ENCODE measurements around the gene ASIC4.

Gene ASIC4

GRCh38 chr2:219523031-219523671 lies 8.9 kb downstream of the ASIC4 start:
- H3K23ac ChIP-seq (ENCODE audit: low read depth, low read length, poor library complexity), result peak overlapping the region; percentile 58
- H3K79me1 ChIP-seq (ENCODE audit: low read depth, low read length), result no peaks in the 10 kb centered on the region
- peak overlapping the region; percentile 75 for H3K9ac ChIP-seq (ENCODE audit: low read depth, low read length, poor library complexity)
- no peak overlapping the region for H4K91ac ChIP-seq (ENCODE audit: low read depth, low read length, poor library complexity)
- H2BK120ac ChIP-seq (ENCODE audit: low read depth, low read length), result peak overlapping the region; percentile 27
- H2AK5ac ChIP-seq (ENCODE audit: low read depth, low read length), result peak overlapping the region; percentile 56
- H2BK15ac ChIP-seq (ENCODE audit: low read length), result peak overlapping the region; percentile 56
- H3K27ac ChIP-seq (replicated peaks; ENCODE audit: low read length), result no peak overlapping the region
- no peak for DNase-seq (ENCODE audit: low spot score)
- no peak overlapping the region for H2BK5ac ChIP-seq (ENCODE audit: low read length)
- H3K14ac ChIP-seq (ENCODE audit: low read length), result no peak overlapping the region
- WGBS, 2 donors (ENCODE audit: extremely low coverage in 2 of 2, insufficient read length in 2 of 2, insufficient replicate concordance in 1 of 2), result no CpG with 5 or more reads among the region's 24 CpGs
- peak overlapping the region; percentile 82 for H2AFZ ChIP-seq (ENCODE audit: low read length)
- no peak overlapping the region for H2BK12ac ChIP-seq (ENCODE audit: low read length)
- H3K27me3 ChIP-seq (ENCODE audit: control insufficient read depth in 3 of 3, insufficient read depth in 3 of 3, low read depth in 1 of 3, low read length in 3 of 3), result peaks cover 4 to 70% (median 36%) of the 10 kb centered on the region in 3 experiments
- no peak overlapping the region for H3K4me3 ChIP-seq (ENCODE audit: low read length in 2 of 2)
- no peaks in the 10 kb centered on the region for H3K9me3 ChIP-seq (replicated peaks in 1 of 2; ENCODE audit: control insufficient read depth in 2 of 2, insufficient read depth in 1 of 2, low read depth in 1 of 2, low read length in 2 of 2)
- H3K4me1 ChIP-seq (ENCODE audit: control insufficient read depth in 2 of 2, insufficient read depth in 1 of 2, low read depth in 1 of 2, low read length in 2 of 2), result peaks cover 40 to 42% of the 10 kb centered on the region in 2 donors
- no peak overlapping the region for H4K8ac ChIP-seq (ENCODE audit: low read depth, low read length)
- H3K18ac ChIP-seq (ENCODE audit: low read length), result peak overlapping the region; percentile 94
- no peaks in the 10 kb centered on the region for H3K36me3 ChIP-seq (replicated peaks in 1 of 2; ENCODE audit: control insufficient read depth in 2 of 2, insufficient read depth in 2 of 2, low read length in 2 of 2)
- H3K4ac ChIP-seq (ENCODE audit: low read length), result no peak overlapping the region
- peak overlapping the region; percentile 58 for H3K4me2 ChIP-seq (ENCODE audit: insufficient read depth, low read length, poor library complexity, severe bottlenecking)

DNA sequence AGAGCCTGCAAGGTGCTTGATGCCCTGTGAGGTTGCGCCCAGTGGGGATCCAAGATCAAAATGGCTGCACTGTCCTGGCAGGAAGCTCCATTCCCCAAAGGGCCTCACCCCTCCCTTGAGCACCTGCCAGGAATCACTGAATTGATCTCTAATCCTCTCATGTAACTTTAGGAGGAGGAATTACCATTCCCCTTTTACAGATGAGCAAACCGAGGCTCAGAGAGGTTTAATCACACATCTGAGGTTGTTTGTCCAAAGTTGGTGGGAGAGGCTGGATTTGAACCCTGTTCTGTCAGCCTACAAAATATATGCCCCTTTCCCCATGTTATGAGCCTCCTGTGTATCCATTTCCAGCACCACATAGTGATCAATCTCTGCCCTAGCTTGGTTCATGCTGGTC lies 10.5 kb downstream of the ASIC4 start:
- H3K4me1 ChIP-seq (ENCODE audit: control insufficient read depth in 2 of 2, insufficient read depth in 1 of 2, low read depth in 1 of 2, low read length in 2 of 2), result peaks cover 43 to 45% of the 10 kb centered on the region in 2 donors
- no peaks in the 10 kb centered on the region for H3K36me3 ChIP-seq (replicated peaks in 1 of 2; ENCODE audit: control insufficient read depth in 2 of 2, insufficient read depth in 2 of 2, low read length in 2 of 2)
- H2BK120ac ChIP-seq (ENCODE audit: low read depth, low read length), result no peak overlapping the region
- no peak overlapping the region for H2BK5ac ChIP-seq (ENCODE audit: low read length)
- H3K14ac ChIP-seq (ENCODE audit: low read length), result no peak overlapping the region
- no peak for DNase-seq (ENCODE audit: low spot score)
- no peak overlapping the region for H2AFZ ChIP-seq (ENCODE audit: low read length)
- H2AK5ac ChIP-seq (ENCODE audit: low read depth, low read length), result peak overlapping the region; percentile 51
- no peak overlapping the region for H4K91ac ChIP-seq (ENCODE audit: low read depth, low read length, poor library complexity)
- H2BK15ac ChIP-seq (ENCODE audit: low read length), result no peak overlapping the region
- H3K23ac ChIP-seq (ENCODE audit: low read depth, low read length, poor library complexity), result no peak overlapping the region
- H3K18ac ChIP-seq (ENCODE audit: low read length), result no peak overlapping the region
- no peaks in the 10 kb centered on the region for H3K9me3 ChIP-seq (replicated peaks in 1 of 2; ENCODE audit: control insufficient read depth in 2 of 2, insufficient read depth in 1 of 2, low read depth in 1 of 2, low read length in 2 of 2)
- H3K27ac ChIP-seq (replicated peaks; ENCODE audit: low read length), result no peak overlapping the region
- H3K4me3 ChIP-seq (ENCODE audit: low read length in 2 of 2), result no peak overlapping the region
- H3K4me2 ChIP-seq (ENCODE audit: insufficient read depth, low read length, poor library complexity, severe bottlenecking), result no peak overlapping the region
- H3K27me3 ChIP-seq (ENCODE audit: control insufficient read depth in 3 of 3, insufficient read depth in 3 of 3, low read depth in 1 of 3, low read length in 3 of 3), result peaks cover 4 to 72% (median 47%) of the 10 kb centered on the region in 3 experiments
- no CpG with 5 or more reads among the region's 2 CpGs for WGBS, 2 donors (ENCODE audit: extremely low coverage in 2 of 2, insufficient read length in 2 of 2, insufficient replicate concordance in 1 of 2)
- no peaks in the 10 kb centered on the region for H3K79me1 ChIP-seq (ENCODE audit: low read depth, low read length)
- no peak overlapping the region for H4K8ac ChIP-seq (ENCODE audit: low read depth, low read length)
- H3K9ac ChIP-seq (ENCODE audit: low read depth, low read length, poor library complexity), result no peak overlapping the region
- no peak overlapping the region for H2BK12ac ChIP-seq (ENCODE audit: low read length)
- no peak overlapping the region for H3K4ac ChIP-seq (ENCODE audit: low read length)

GRCh38 chr2:219525533-219526232 lies 11.4 kb downstream of the ASIC4 start:
- H3K27ac ChIP-seq (replicated peaks; ENCODE audit: low read length), result peak overlapping the region; percentile 17
- no peaks in the 10 kb centered on the region for H3K79me1 ChIP-seq (ENCODE audit: low read depth, low read length)
- no peak overlapping the region for H2AK5ac ChIP-seq (ENCODE audit: low read depth, low read length)
- H2BK12ac ChIP-seq (ENCODE audit: low read length), result no peak overlapping the region
- WGBS, 2 donors (ENCODE audit: extremely low coverage in 2 of 2, insufficient read length in 2 of 2, insufficient replicate concordance in 1 of 2), result no CpG with 5 or more reads among the region's 9 CpGs
- H2BK15ac ChIP-seq (ENCODE audit: low read length), result peak overlapping the region; percentile 23
- peak overlapping the region; percentile 52 for H2AFZ ChIP-seq (ENCODE audit: low read length)
- no peak overlapping the region for H3K4ac ChIP-seq (ENCODE audit: low read length)
- H3K4me2 ChIP-seq (ENCODE audit: insufficient read depth, low read length, poor library complexity, severe bottlenecking), result peak overlapping the region; percentile 31
- no peak overlapping the region for H3K4me3 ChIP-seq (ENCODE audit: low read length in 2 of 2)
- no peak overlapping the region for H4K8ac ChIP-seq (ENCODE audit: low read depth, low read length)
- no peak overlapping the region for H3K18ac ChIP-seq (ENCODE audit: low read length)
- no peak overlapping the region for H2BK5ac ChIP-seq (ENCODE audit: low read length)
- H3K27me3 ChIP-seq (ENCODE audit: control insufficient read depth in 3 of 3, insufficient read depth in 3 of 3, low read depth in 1 of 3, low read length in 3 of 3), result peaks cover 4 to 69% (median 48%) of the 10 kb centered on the region in 3 experiments
- no peak overlapping the region for H3K23ac ChIP-seq (ENCODE audit: low read depth, low read length, poor library complexity)
- peaks cover 42 to 49% of the 10 kb centered on the region in 2 donors for H3K4me1 ChIP-seq (ENCODE audit: control insufficient read depth in 2 of 2, insufficient read depth in 1 of 2, low read depth in 1 of 2, low read length in 2 of 2)
- DNase-seq (ENCODE audit: low spot score), result no peak
- no peaks in the 10 kb centered on the region for H3K9me3 ChIP-seq (replicated peaks in 1 of 2; ENCODE audit: control insufficient read depth in 2 of 2, insufficient read depth in 1 of 2, low read depth in 1 of 2, low read length in 2 of 2)
- no peak overlapping the region for H4K91ac ChIP-seq (ENCODE audit: low read depth, low read length, poor library complexity)
- H3K36me3 ChIP-seq (replicated peaks in 1 of 2; ENCODE audit: control insufficient read depth in 2 of 2, insufficient read depth in 2 of 2, low read length in 2 of 2), result no peaks in the 10 kb centered on the region
- no peak overlapping the region for H3K14ac ChIP-seq (ENCODE audit: low read length)
- H2BK120ac ChIP-seq (ENCODE audit: low read depth, low read length), result no peak overlapping the region
- no peak overlapping the region for H3K9ac ChIP-seq (ENCODE audit: low read depth, low read length, poor library complexity)

- H3K27ac ChIP-seq (replicated peaks; ENCODE audit: low read length), result peak overlapping the region; percentile 17
These were observed 12.2 kb downstream of the ASIC4 start for GRCh38 chr2:219526320-219527075.

More at GRCh38 chr2:219526320-219527075, 12.2 kb downstream of the ASIC4 start:
- no peaks in the 10 kb centered on the region for H3K79me1 ChIP-seq (ENCODE audit: low read depth, low read length)
- peaks cover 4 to 71% (median 48%) of the 10 kb centered on the region in 3 experiments for H3K27me3 ChIP-seq (ENCODE audit: control insufficient read depth in 3 of 3, insufficient read depth in 3 of 3, low read depth in 1 of 3, low read length in 3 of 3)
- H3K4me1 ChIP-seq (ENCODE audit: control insufficient read depth in 2 of 2, insufficient read depth in 1 of 2, low read depth in 1 of 2, low read length in 2 of 2), result peaks cover 37 to 43% of the 10 kb centered on the region in 2 donors
- peak overlapping the region; percentile 79 for H3K18ac ChIP-seq (ENCODE audit: low read length)
- no peak overlapping the region for H3K4me3 ChIP-seq (ENCODE audit: low read length in 2 of 2)
- no peak overlapping the region for H2BK120ac ChIP-seq (ENCODE audit: low read depth, low read length)
- H2AK5ac ChIP-seq (ENCODE audit: low read depth, low read length), result peak overlapping the region; percentile 44
- peak overlapping the region; percentile 52 for H2AFZ ChIP-seq (ENCODE audit: low read length)
- H4K91ac ChIP-seq (ENCODE audit: low read depth, low read length, poor library complexity), result no peak overlapping the region
- no peak overlapping the region for H2BK5ac ChIP-seq (ENCODE audit: low read length)
- no peak overlapping the region for H2BK15ac ChIP-seq (ENCODE audit: low read length)
- no CpG with 5 or more reads among the region's 11 CpGs for WGBS, 2 donors (ENCODE audit: extremely low coverage in 2 of 2, insufficient read length in 2 of 2, insufficient replicate concordance in 1 of 2)
- H2BK12ac ChIP-seq (ENCODE audit: low read length), result no peak overlapping the region
- no peak overlapping the region for H3K4ac ChIP-seq (ENCODE audit: low read length)
- H4K8ac ChIP-seq (ENCODE audit: low read depth, low read length), result no peak overlapping the region
- H3K14ac ChIP-seq (ENCODE audit: low read length), result peak overlapping the region; percentile 72
- no peaks in the 10 kb centered on the region for H3K9me3 ChIP-seq (replicated peaks in 1 of 2; ENCODE audit: control insufficient read depth in 2 of 2, insufficient read depth in 1 of 2, low read depth in 1 of 2, low read length in 2 of 2)
- peak overlapping the region; percentile 70 for H3K23ac ChIP-seq (ENCODE audit: low read depth, low read length, poor library complexity)
- peak overlapping the region; percentile 31 for H3K4me2 ChIP-seq (ENCODE audit: insufficient read depth, low read length, poor library complexity, severe bottlenecking)
- DNase-seq (ENCODE audit: low spot score), result no peak
- H3K36me3 ChIP-seq (replicated peaks in 1 of 2; ENCODE audit: control insufficient read depth in 2 of 2, insufficient read depth in 2 of 2, low read length in 2 of 2), result no peaks in the 10 kb centered on the region
- no peak overlapping the region for H3K9ac ChIP-seq (ENCODE audit: low read depth, low read length, poor library complexity)
